Vagina (tissue), 2 donors: ENCODE data around the gene DELE1.

ENCODE experiments used
- CTCF ChIP-seq, 3 experiments: fragments of 450-650 bp in 2 of 3; fragments of 200-600 bp in 1 of 3; sonication (generic) in 1 of 3; IDR thresholded peaks; one replicate each; pipeline ENCODE4 v1.5.1; 2017 to 2019; ENCODE audit warnings: antibody characterized with exemption in 3 of 3, mild to moderate bottlenecking in 2 of 3, moderate library complexity in 2 of 3
- POLR2A ChIP-seq, 2 donors: fragments of 450-650 bp; IDR thresholded peaks; one replicate each; pipeline ENCODE4 v1.6.1; 2017; ENCODE audit warnings: antibody characterized with exemption in 2 of 2, mild to moderate bottlenecking in 2 of 2, moderate library complexity in 2 of 2
- POLR2AphosphoS5 ChIP-seq, 2 donors: sonication (generic); formaldehyde crosslinking; IDR thresholded peaks; one replicate each; pipeline ENCODE4 v1.9.0; 2017; ENCODE audit warnings: antibody characterized with exemption in 2 of 2, mild to moderate bottlenecking in 2 of 2, low read depth in 1 of 2; ENCODE audit not compliant: insufficient read depth in 1 of 2

GRCh38 chr5:141880961-141881801 is 42.5 kb upstream of the DELE1 start:
- TF ChIP-seq CTCF (IDR thresholded peaks at IDR 0.05) (no peak), POLR2AphosphoS5 (IDR thresholded peaks at IDR 0.05; ENCODE audit: insufficient read depth in 1 of 2, low read depth in 1 of 2) (no peak), POLR2A (IDR thresholded peaks at IDR 0.05) (no peak)
